Measurements from ENCODE around the gene DMD.

DNA sequence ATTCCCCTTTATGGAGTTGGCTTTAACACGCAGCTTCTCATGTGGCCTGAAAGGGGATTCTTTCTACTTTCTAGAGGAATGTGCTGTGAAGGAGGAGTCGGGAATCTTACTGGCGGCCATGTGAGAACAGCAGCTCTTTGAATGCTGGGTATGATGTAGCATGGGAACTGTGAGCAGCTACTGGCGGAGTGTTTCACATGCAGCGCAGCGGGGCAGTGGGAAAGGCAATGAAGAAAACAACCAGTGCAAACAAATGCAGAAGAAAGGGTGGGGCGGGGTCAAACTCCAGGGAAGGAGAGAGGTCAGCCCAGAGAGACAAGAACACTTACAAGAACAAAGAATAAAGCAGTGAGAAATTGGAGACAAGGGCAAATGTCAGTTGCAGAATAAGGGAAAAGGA lies 1775.8 kb downstream of the DMD start:
- TF ChIP-seq, protein P1, sequence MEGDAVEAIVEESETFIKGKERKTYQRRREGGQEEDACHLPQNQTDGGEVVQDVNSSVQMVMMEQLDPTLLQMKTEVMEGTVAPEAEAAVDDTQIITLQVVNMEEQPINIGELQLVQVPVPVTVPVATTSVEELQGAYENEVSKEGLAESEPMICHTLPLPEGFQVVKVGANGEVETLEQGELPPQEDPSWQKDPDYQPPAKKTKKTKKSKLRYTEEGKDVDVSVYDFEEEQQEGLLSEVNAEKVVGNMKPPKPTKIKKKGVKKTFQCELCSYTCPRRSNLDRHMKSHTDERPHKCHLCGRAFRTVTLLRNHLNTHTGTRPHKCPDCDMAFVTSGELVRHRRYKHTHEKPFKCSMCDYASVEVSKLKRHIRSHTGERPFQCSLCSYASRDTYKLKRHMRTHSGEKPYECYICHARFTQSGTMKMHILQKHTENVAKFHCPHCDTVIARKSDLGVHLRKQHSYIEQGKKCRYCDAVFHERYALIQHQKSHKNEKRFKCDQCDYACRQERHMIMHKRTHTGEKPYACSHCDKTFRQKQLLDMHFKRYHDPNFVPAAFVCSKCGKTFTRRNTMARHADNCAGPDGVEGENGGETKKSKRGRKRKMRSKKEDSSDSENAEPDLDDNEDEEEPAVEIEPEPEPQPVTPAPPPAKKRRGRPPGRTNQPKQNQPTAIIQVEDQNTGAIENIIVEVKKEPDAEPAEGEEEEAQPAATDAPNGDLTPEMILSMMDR (IDR thresholded peaks at IDR 0.05) = no peak
- no peak for TF ChIP-seq EZH2 (IDR thresholded peaks at IDR 0.05; ENCODE audit: borderline replicate concordance, insufficient read depth, low read depth, low read length, poor library complexity, severe bottlenecking)
